Stimulated activated CD8-positive, alpha-beta memory T cell treated with anti-CD3 and anti-CD28 coated beads, Interleukin-4, amount 100 ng/mL, for 48 hours (primary cell): ENCODE results near the gene CELF6.
"Not testable (repeated sequence)": the region's sequence is repeated elsewhere in the genome, so short reads cannot be mapped to it uniquely, and the experiment has no call there.

Experiments
- DNase-seq: peaks from one replicate; pipeline ENCODE4 v3.0.0-alpha.2; 2020

The CELF6 gene

GRCh38 chr15:72315706-72316370 is 4.1 kb downstream of the CELF6 start:
- no peak for DNase-seq

- DNase-seq, result no peak
These were observed 6.1 kb downstream of the CELF6 start for GRCh38 chr15:72313881-72314280.

- DNase-seq, result no peak
These were observed 6.5 kb downstream of the CELF6 start for GRCh38 chr15:72313448-72313840.

GRCh38 chr15:72312605-72313447 is 7.1 kb downstream of the CELF6 start:
- DNase-seq, result peak; percentile 71

- no peak for DNase-seq
These were observed 12.9 kb downstream of the CELF6 start for GRCh38 chr15:72307026-72307425.

- peak; percentile 39 for DNase-seq
These were observed 13.7 kb downstream of the CELF6 start for GRCh38 chr15:72306211-72306785.

- DNase-seq, result no peak
These were observed 15.4 kb downstream of the CELF6 start for GRCh38 chr15:72304596-72304995.

- no peak for DNase-seq
These were observed 17.0 kb downstream of the CELF6 start for GRCh38 chr15:72302955-72303354.

- DNase-seq, result no peak
These were observed 30.2 kb downstream of the CELF6 start for GRCh38 chr15:72289597-72290325.

- DNase-seq, result no peak
These were observed 31.0 kb downstream of the CELF6 start for GRCh38 chr15:72288796-72289596.

GRCh38 chr15:72285927-72286516 is 33.9 kb downstream of the CELF6 start:
- peak; percentile 64 for DNase-seq

- DNase-seq, result no peak
These were observed 34.6 kb downstream of the CELF6 start for GRCh38 chr15:72285402-72285801.

GRCh38 chr15:72284781-72285180 is 35.2 kb downstream of the CELF6 start:
- DNase-seq, result no peak

GRCh38 chr15:72281713-72282112 is 38.2 kb downstream of the CELF6 start:
- DNase-seq, result no peak

- no peak for DNase-seq
These were observed 39.2 kb downstream of the CELF6 start for GRCh38 chr15:72280751-72281150.

- no peak for DNase-seq
These were observed 41.2 kb downstream of the CELF6 start for GRCh38 chr15:72278737-72279136.

GRCh38 chr15:72276326-72276700 is 43.6 kb downstream of the CELF6 start:
- no peak for DNase-seq

GRCh38 chr15:72275635-72276325 is 44.2 kb downstream of the CELF6 start:
- DNase-seq, result not testable (repeated sequence)

GRCh38 chr15:72272997-72273352 is 47.0 kb downstream of the CELF6 start:
- DNase-seq, result no peak

GRCh38 chr15:72272213-72272996 is 47.6 kb downstream of the CELF6 start, which contains the start of gene PARP6:
Gene PARP6 (minus strand): TSS chr15:72272554. CDS start chr15:72267477, 5,077 bp downstream.
- DNase-seq, result peak; percentile 98

- peak; percentile 52 for DNase-seq
These were observed 48.1 kb downstream of the CELF6 start for GRCh38 chr15:72271895-72272212.
